Skin epidermis (tissue), 12 donors: ENCODE results near the gene PINLYP.

Experiments
- H3K27ac ChIP-seq, 21 experiments: fragments of 200-600 bp; sonication (generic) in 11 of 21; one replicate each; pipeline ENCODE4 v1.5.0; 2020; ENCODE audit warnings: mild to moderate bottlenecking in 3 of 21, inconsistent platforms in 2 of 21, moderate library complexity in 2 of 21
- H3K4me3 ChIP-seq, 7 experiments: fragments of 200-600 bp; sonication (generic) in 2 of 7; one replicate each; pipeline ENCODE4 v1.5.0; 2020; ENCODE audit warnings: inconsistent platforms in 2 of 7, mild to moderate bottlenecking in 2 of 7, moderate library complexity in 1 of 7

PINLYP gene

GRCh38 chr19:43620061-43621001, 44.7 kb downstream of the PINLYP start:
- H3K27ac ChIP-seq, result peak overlapping the region in 20 of 21 experiments; percentile 69 to 97 (median 92)
- H3K4me3 ChIP-seq, result peak overlapping the region; percentile 52 to 86 (median 63)

- Histone ChIP-seq H3K27ac (no peak overlapping the region), H3K4me3 (no peak overlapping the region)
These were observed 46.5 kb downstream of the PINLYP start for GRCh38 chr19:43622070-43622469.

- H3K4me3 ChIP-seq, result no peak overlapping the region
- H3K27ac ChIP-seq, result no peak overlapping the region
These were observed 47.4 kb downstream of the PINLYP start for GRCh38 chr19:43622956-43623355.

GRCh38 chr19:43623889-43624670, 48.5 kb downstream of the PINLYP start:
- Histone ChIP-seq H3K27ac (no peak overlapping the region), H3K4me3 (no peak overlapping the region)

GRCh38 chr19:43624933-43625332, 49.3 kb downstream of the PINLYP start:
- peak overlapping the region in 1 of 21 experiments; percentile 38 for H3K27ac ChIP-seq
- H3K4me3 ChIP-seq, result no peak overlapping the region

GRCh38 chr19:43625918-43626579, 50.4 kb downstream of the PINLYP start:
- no peak overlapping the region for H3K4me3 ChIP-seq
- peak overlapping the region in 1 of 21 experiments; percentile 38 for H3K27ac ChIP-seq

GRCh38 chr19:43626838-43627237, 51.2 kb downstream of the PINLYP start:
- Histone ChIP-seq H3K4me3 (no peak overlapping the region), H3K27ac (no peak overlapping the region)

GRCh38 chr19:43628646-43629326, 53.2 kb downstream of the PINLYP start:
- Histone ChIP-seq H3K27ac (no peak overlapping the region), H3K4me3 (no peak overlapping the region)

GRCh38 chr19:43631491-43631890, 55.9 kb downstream of the PINLYP start:
- no peak overlapping the region for H3K4me3 ChIP-seq
- H3K27ac ChIP-seq, result no peak overlapping the region
